Fibroblast of skin of scalp (primary cell): Measurements from ENCODE around the gene TMEM97.
A peak's percentile ranks its signal among the peaks of the same experiment; 100 is the strongest.
"Not testable (repeated sequence)": the region's sequence is repeated elsewhere in the genome, so short reads cannot be mapped to it uniquely, and the experiment has no call there.

ENCODE experiments used
- DNase-seq: peaks from one replicate; pipeline ENCODE4 v3.0.0-alpha.2; 2013

TMEM97 gene

GRCh38 chr17:28338056-28338768 is 19.2 kb downstream of the TMEM97 start:
- peak; percentile 70 for DNase-seq

DNA sequence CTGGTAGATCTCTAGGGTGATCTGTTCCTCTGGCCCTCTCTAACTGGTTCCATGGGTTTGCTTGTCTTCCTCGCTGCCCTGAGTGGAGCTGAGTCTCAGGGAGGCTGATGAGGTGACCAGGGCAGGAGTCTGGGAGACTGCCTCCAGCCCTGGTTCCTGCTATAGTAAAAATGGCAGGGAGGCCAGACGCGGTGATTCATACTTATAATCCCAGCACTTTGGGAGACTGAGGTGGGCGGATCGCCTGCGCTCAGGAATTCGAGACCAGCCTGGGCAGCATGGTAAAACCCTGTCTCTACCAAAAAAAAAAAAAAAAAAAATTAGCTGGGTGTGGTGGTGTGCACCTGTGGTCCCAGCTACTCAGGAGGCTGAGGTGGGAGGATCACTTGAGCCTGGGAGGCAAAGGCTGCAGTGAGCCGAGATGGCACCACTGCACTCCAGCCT is 19.8 kb downstream of the TMEM97 start:
- DNase-seq = not testable (repeated sequence)

GRCh38 chr17:28339431-28339830 is 20.4 kb downstream of the TMEM97 start:
- no peak for DNase-seq

DNA sequence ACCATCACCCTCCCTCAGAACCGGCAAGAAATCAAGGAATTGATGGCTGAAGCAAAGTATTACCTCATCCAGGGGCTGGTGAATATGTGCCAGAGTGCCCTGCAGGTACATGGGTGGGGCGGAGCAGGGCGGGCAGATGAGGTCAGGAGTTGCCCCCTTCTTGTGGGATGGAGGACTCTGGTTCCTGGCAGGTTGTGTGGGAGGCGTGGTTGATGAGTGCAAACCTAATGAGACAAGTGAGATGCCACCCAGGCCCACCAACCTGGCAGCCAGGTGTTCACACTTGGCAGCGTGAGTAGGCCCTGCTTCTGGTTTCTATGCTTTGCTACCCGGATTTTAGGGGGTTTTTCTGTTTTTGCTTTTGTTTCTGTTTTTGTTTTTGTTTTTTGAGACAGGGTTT is 21.4 kb downstream of the TMEM97 start:
- no peak for DNase-seq

DNA sequence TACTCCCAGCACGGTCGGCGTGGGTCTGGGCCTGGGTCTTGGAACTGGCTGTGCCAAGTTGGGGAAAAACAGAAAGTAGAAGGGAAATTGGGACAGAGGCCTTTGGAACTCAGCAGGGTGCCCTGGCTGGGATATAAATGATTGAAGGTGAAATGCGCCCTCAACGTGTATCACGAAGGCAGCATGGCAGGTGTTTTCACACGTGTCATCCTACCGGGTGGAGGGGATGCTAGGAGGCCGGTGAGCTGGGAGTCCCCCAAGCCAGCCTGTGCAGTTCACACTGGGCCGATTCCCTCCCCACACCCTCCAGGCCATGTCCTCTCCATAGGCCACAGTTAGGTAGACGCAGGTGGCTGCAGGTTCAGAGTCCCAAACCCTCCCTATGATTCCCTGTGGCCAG is 22.5 kb downstream of the TMEM97 start:
- DNase-seq = no peak

- DNase-seq = no peak
These were observed 23.3 kb downstream of the TMEM97 start for GRCh38 chr17:28342313-28342712.

GRCh38 chr17:28343491-28343932 is 24.5 kb downstream of the TMEM97 start:
- DNase-seq = no peak

GRCh38 chr17:28344011-28344410 is 25.0 kb downstream of the TMEM97 start:
- DNase-seq = no peak

DNA sequence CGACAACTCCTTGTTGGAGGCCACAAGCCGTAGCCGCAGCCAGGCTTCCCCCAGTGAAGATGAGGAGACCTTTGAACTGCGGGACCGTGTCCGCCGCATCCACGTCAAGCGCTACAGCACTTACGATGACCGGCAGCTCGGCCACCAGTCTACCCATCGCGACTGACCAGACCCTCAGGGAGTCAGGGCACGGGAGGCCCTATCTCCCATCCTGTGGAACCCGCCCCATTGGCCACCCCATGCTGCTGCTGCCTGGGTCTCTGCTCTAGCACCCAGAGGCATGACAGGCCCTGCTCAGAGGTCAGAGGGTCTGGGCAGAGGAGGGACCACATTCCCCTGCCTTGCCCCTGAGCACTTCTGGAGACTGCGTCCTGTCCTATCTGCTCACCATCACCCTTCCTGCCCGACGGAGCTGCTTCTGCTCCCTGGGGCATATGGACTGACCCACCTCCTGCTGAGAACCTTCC is 25.5 kb downstream of the TMEM97 start:
- DNase-seq = no peak

DNA sequence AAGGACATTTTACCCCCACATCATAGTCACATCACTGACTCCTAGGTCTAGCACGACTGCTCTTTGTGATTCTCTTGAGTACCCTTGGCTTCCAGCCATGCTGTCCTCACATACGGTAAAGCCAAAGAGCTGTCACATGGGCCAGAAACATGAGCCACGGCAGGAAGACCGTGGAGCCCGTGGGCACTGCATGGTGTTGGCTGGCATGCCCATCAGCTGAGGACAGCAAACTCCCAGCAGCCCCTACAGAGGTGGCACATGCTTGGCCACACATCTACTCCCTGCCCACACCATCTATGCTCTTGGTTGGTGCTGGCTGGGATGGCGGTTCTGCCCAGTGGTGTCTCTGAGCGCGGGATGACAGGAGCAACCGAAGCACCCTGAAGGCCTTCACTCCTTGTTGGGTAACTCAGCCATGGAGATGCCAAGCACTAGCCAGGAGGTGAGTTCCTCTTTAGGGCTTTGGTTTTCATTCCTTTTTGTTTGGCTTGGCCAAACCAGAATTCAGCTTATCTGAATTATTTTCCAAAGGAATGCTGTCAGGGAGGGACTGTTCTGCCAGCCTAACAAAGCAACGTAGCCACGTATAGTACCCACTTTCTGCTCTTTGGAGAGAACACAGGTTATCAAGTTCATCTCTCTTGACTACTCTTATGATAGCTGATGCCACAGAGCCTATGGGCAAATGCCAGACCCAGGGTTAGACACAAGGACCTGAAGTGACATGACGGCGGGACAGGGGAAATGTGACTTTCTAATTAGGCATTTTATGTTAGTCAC is 26.6 kb downstream of the TMEM97 start:
- no peak for DNase-seq

DNA sequence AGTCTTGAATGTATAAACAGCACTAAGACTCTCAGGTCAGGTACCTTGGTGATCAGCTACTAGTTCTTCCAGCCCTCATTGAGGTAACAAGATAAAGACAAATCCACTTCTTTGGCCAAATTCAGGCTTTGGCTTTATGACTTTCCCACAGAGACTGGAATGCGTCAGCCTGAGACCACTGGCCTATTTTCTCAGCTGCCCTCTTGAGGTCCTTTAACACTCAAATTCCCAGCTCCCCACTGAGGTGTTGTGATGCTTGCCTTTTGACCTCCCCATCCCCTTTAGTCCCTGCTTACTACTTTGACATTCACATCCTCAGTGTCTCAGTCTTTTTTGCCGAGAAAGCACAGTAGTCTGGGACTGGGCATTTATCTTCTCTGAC is 27.2 kb downstream of the TMEM97 start:
- no peak for DNase-seq

GRCh38 chr17:28346746-28347246 is 27.8 kb downstream of the TMEM97 start:
- DNase-seq = no peak

- DNase-seq = peak; percentile 86
These were observed 28.4 kb downstream of the TMEM97 start for GRCh38 chr17:28347261-28347891.

DNA sequence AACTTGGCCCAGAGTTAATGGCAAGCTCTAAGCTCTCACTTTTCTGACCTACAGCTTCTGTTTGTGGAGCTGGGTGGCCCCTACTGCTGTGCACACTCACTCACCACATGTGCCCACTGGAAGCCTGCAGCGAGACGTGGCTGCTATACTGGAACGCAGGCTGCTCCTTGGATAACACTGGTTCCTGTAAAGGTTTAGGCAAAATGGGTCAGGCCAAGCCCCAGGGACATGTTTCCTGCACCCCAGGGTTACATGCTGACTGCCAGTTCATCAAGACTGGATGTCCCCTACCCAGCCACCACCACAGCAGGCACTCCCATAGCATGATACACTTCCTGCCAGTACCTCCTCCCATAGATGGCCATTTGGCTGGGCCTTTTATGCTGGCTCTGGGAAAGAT is 30.0 kb downstream of the TMEM97 start:
- DNase-seq = no peak

GRCh38 chr17:28350271-28350670 is 31.3 kb downstream of the TMEM97 start:
- no peak for DNase-seq

GRCh38 chr17:28357061-28357900 is 38.3 kb downstream of the TMEM97 start, which contains the start of gene POLDIP2:
TSS of gene POLDIP2 (minus strand) at chr17:28357527. CDS start at chr17:28357448, 79 bp downstream.
- DNase-seq = peak; percentile 97

DNA sequence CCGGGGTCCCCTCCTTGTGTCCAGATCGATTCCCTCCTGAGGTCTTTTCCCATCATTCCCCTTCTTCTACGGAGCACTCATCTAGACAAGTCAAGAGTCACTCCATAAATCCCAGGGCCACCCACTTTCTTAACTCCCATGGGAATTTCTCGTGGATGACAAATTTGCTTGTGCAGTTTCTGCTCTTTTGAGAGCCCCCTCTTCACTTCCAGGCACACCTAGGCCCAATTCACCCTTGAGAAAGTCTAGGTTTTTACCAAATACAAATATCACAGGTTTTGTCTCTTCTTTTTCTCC is 38.8 kb downstream of the TMEM97 start:
- no peak for DNase-seq

- DNase-seq = no peak
These were observed 44.2 kb downstream of the TMEM97 start for GRCh38 chr17:28363186-28363585.

GRCh38 chr17:28363776-28364650 is 45.0 kb downstream of the TMEM97 start:
- no peak for DNase-seq

DNA sequence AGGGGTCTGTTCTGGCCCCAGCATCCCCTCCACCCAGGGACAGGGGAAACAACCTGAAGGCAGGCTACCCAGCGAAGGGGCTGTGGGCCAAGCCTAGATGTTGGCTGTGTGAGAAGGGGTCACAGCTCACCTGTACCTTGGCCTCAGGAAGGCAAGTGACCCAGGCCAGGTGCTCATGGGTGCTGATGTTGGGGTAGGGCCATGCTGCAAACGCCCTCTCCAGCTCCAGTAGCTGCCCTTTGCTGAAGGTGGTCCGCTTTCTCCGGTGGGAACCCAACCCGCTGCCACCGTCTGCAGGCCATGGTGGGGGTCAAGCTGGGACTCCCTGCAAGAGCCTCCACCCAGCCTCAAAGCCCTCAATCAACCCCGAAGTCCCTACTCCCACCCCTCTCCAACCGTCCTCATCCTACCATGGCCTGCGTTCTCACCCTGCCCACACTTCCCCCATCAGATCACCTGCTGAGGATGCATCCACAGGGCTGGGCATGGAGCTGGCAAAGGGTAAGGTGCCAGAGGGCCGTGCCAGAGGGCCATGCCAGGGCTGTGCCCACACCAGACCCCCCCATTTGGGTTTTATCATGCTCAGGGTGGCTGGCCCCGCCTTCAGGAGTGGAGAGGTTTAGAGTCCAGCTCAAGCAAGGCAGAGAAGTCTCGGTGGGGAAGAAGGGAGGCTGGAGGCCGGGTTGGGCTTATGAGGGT is 45.8 kb downstream of the TMEM97 start, which contains the start of gene SEBOX:
SEBOX (minus strand) TSS at position 535 of the 699 bp plus-strand sequence; CDS start at position 487, 48 bp downstream.
- no peak for DNase-seq
